Stomach (tissue), 9 donors: Measurements from ENCODE around the gene PRXL2B. TPM values are rescaled to one million over a fixed set of nuclear protein-coding genes. Genes with fewer than 3 reads are reported as not detected.

Experiments
- DNase-seq, 2 donors: peaks; one replicate each; pipeline versions ENCODE4 v3.0.0 to v3.0.0-alpha.2; 2013 to 2019
- H3K27ac ChIP-seq, 5 donors: fragments of 200-600 bp in 4 of 5; sonication (generic) in 4 of 5; one replicate each; pipeline ENCODE4 v1.5.1; 2013 to 2019; ENCODE audit warnings: mild to moderate bottlenecking in 1 of 5, moderate library complexity in 1 of 5
- H3K27me3 ChIP-seq, 3 donors: fragments of 200-600 bp; sonication (generic); one replicate each; pipeline ENCODE4 v1.5.1; 2017 to 2019; ENCODE audit warnings: mixed run types in 1 of 3
- H3K36me3 ChIP-seq, 4 donors: fragments of 200-600 bp; sonication (generic); 1 replicate in 3 of 4; 2 replicates in 1 of 4; pipeline ENCODE4 v1.5.1; 2016 to 2019
- H3K4me1 ChIP-seq, 4 donors: fragments of 200-600 bp; sonication (generic); one replicate each; pipeline ENCODE4 v1.5.1; 2016 to 2019
- H3K4me3 ChIP-seq, 4 donors: fragments of 200-600 bp; sonication (generic) in 3 of 4; one replicate each; pipeline ENCODE4 v1.5.1; 2016 to 2019; ENCODE audit warnings: mild to moderate bottlenecking in 1 of 4
- H3K9me3 ChIP-seq, 4 donors: fragments of 200-600 bp; sonication (generic); one replicate each; pipeline ENCODE4 v1.5.1; 2016 to 2019
- EP300 ChIP-seq: sonication (generic); formaldehyde crosslinking; IDR thresholded peaks from one replicate; pipeline ENCODE4 v1.6.1; 2017; ENCODE audit warnings: antibody characterized with exemption
- POLR2A ChIP-seq, 4 donors: fragments of 450-650 bp; IDR thresholded peaks; one replicate each; pipeline ENCODE4 v1.6.1; 2016; ENCODE audit warnings: antibody characterized with exemption in 4 of 4, control low read depth in 2 of 4, mild to moderate bottlenecking in 1 of 4, moderate library complexity in 1 of 4
- POLR2AphosphoS5 ChIP-seq, 3 donors: sonication (generic); formaldehyde crosslinking; IDR thresholded peaks; one replicate each; pipeline ENCODE4 v1.6.1; 2016; ENCODE audit warnings: antibody characterized with exemption in 3 of 3
- WGBS, 5 donors: extraction: QIAGEN DNeasy Blood & Tissue Kit in 3 of 5; methylation state at CpG; one replicate each; pipeline versions ENCODE4 v1.1.5 to v1.1.7; 2013 to 2018; 5-methylcytosine and 5-hydroxymethylcytosine counted together
- intact Hi-C: fragments of 100-400 bp; cut with DNase I; formaldehyde crosslinking; loops from one replicate; pipeline ENCODE4 v1.15.1; 2023; ENCODE audit warnings: low total_unique reads
- polyA plus RNA-seq, 3 donors: library from polyadenylated mRNA; stranded (reverse); fragments of 200-250 nt; gene quantifications; one replicate each; pipeline ENCODE4 v1.2.3, GENCODE V29; 2013
- total RNA-seq, 5 donors: library from RNA; depleted of rRNA; stranded (reverse); fragments of >200 nt; gene quantifications; one replicate each; pipeline versions ENCODE4 v1.1.0 to v1.2.3, GENCODE V29; 2014 to 2016
- TF ChIP-seq, protein P1 (sequence below), 7 experiments: fragments of 450-650 bp in 4 of 7; fragments of 200-600 bp in 3 of 7; sonication (generic) in 3 of 7; IDR thresholded peaks; one replicate each; pipeline ENCODE4 v1.5.1; 2016 to 2019; ENCODE audit warnings: antibody characterized with exemption in 7 of 7, control low read depth in 2 of 7, mild to moderate bottlenecking in 1 of 7
- donor health status: healthy with polysubstance abuse.
- donor health status: Bipolar disorder and iron deficiency.
- donor health status: healthy.

PRXL2B gene
- total and polyA plus RNA-seq, 8 donors: 8.5 to 668 (median 21.0) TPM

DNA sequence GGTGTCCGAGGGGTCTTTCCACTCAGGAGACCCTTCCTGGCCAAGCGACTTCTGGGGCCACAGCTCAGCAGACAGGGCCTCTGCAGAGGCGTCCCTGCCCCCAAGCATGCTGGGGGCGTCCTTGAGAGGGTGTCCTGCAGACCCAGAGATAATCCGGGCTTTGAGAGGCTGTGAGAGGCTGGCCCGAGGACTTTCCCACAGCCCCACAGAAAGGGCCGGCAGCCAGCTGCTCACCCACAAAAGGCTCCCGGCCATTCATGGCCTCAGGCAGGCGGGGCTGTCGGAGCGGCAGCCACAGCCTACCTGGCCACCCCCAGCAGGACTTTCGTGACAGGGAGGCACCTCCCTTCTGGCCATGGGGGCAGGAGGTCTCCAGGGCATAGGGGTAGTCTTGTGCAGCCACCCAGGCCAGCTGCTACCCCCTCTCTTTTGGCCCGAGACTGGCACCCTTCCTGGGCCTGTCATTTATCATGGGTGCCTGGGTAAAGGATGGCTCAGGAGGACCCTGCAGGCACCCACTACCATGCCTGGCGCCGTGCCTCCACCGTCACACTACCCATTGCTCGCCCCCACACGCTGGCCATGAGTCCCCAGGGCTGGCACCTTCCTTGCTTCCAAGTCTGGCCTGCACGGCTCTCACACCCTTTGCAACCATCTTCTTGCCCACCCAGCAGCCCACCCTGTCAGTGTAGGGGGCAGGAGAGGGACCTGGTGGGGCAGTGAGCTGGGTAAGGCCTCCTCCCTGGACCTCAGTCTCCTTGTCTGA is 41.5 kb upstream of the PRXL2B start:
- TF ChIP-seq, protein P1, sequence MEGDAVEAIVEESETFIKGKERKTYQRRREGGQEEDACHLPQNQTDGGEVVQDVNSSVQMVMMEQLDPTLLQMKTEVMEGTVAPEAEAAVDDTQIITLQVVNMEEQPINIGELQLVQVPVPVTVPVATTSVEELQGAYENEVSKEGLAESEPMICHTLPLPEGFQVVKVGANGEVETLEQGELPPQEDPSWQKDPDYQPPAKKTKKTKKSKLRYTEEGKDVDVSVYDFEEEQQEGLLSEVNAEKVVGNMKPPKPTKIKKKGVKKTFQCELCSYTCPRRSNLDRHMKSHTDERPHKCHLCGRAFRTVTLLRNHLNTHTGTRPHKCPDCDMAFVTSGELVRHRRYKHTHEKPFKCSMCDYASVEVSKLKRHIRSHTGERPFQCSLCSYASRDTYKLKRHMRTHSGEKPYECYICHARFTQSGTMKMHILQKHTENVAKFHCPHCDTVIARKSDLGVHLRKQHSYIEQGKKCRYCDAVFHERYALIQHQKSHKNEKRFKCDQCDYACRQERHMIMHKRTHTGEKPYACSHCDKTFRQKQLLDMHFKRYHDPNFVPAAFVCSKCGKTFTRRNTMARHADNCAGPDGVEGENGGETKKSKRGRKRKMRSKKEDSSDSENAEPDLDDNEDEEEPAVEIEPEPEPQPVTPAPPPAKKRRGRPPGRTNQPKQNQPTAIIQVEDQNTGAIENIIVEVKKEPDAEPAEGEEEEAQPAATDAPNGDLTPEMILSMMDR (IDR thresholded peaks at IDR 0.05): no peak
- TF ChIP-seq POLR2A (IDR thresholded peaks at IDR 0.05): no peak
- TF ChIP-seq POLR2AphosphoS5 (IDR thresholded peaks at IDR 0.05): no peak
- no peak for TF ChIP-seq EP300
- H3K27me3 ChIP-seq: peaks cover 0 to 58% (median 8%) of the 10 kb centered on the region in 3 donors
- H3K9me3 ChIP-seq: no peaks in the 10 kb centered on the region
- H3K4me3 ChIP-seq: peak overlapping the region in 1 of 4 donors; percentile 67
- intact Hi-C loops: loop anchor here (5.0 to 10.0 kb wide), 2 partner anchors 100 to 133 kb away; partner anchors contain the start of gene PEX10
- H3K4me1 ChIP-seq: peaks cover 63 to 83% (median 75%) of the 10 kb centered on the region in 4 donors
- H3K36me3 ChIP-seq: no peaks in the 10 kb centered on the region
- peak in 1 of 2 donors; percentile 36 for DNase-seq
- H3K27ac ChIP-seq: peak overlapping the region; percentile 80 to 98 (median 97)
- WGBS, 5 donors: 35 to 66% (median 45%) methylated on average over 13 to 19 of the region's 19 CpGs

DNA sequence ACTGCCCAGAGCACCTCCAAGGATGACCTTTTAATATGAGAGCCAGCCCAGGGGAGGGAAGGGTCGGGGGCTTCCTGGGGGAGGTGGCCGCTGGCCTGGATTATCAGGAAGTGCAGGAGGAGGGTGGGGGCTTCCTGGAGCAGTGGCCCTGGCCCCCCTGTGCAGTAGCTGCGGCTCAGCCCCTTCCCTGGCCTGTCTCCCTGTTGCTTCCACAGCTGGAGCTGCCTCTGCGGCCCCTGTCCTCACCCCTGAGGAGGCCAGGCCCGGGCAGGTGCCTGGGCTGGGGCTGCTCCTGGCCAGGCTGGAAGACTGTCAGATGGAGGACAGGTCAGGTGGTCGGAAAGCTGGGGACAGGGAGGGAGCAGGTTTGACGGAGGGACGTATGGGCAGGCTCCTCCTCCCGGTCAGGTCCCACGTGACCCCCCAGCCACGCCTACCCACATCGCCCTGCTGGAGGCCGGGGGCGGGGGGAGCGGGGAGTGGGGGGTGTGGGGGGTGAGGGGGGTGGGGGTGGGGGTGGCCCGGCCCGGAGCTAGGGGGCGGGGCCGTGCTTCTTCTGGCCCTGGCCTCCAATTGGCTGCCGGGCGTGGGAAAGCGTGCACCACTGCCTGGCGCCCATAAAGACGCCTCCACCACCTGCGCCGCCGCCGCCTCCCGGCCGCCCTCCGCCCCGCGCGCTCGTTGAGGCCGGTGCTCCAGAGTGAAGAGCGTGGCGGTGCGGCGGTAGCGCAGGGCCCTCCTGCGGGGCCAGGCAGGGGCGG is 40.6 kb upstream of the PRXL2B start:
- Histone ChIP-seq H3K36me3 (no peaks in the 10 kb centered on the region), H3K9me3 (no peaks in the 10 kb centered on the region), H3K4me3 (peak overlapping the region; percentile 52 to 67 (median 54)), H3K4me1 (peaks cover 58 to 83% (median 73%) of the 10 kb centered on the region in 4 donors), H3K27me3 (peaks cover 0 to 49% (median 2%) of the 10 kb centered on the region in 3 donors), H3K27ac (peak overlapping the region; percentile 92 to 98 (median 97))
- intact Hi-C loops: loop anchor here (10.0 kb wide), 1 partner anchor 99 kb away; no protein-coding TSS in a partner anchor
- peak in 2 of 3 donors; percentile 78 to 83 for TF ChIP-seq POLR2AphosphoS5 (IDR thresholded peaks at IDR 0.05)
- no peak for TF ChIP-seq EP300
- WGBS, 5 donors: 2 to 6% (median 4%) methylated on average over 28 to 42 of the region's 43 CpGs
- DNase-seq: peak; percentile 94 to 96

DNA sequence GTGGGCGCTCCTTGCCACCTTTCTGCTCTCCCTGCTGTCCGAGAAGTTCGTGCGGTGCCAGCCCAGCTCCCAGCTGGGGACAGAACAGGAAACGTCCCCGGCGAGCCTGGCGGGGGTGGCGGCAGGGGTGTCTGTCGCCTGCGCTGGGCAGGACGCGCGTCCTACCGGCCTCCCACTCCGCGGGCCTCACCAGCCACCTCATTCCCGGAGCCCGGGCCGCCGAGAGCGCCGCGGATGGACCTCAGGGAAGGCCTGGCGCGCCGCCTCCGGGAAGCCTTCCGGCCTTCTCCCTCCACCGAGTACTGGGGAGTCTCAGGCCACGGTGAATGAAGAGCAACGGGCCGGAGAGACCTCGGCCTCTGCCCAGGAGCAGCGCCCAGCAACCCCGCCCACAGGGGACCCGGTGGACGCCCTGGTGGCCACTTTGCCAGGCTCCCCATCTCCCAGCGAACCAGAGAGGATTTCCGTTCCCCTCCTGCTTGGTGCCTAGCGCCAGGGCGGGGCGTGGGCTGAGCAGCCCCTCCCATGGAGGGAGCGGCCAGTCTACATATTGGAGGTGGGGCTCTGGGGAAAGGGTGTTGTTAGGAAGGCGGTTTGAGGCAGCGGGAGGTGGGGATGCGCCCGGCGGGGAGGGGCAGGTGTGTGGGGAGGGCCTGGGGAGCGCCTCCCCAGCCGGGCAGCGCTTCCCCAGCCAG is 39.9 kb upstream of the PRXL2B start:
- peak; percentile 89 to 96 for DNase-seq
- Histone ChIP-seq H3K36me3 (no peaks in the 10 kb centered on the region), H3K9me3 (no peaks in the 10 kb centered on the region), H3K27me3 (peaks cover 0 to 42% (median 0%) of the 10 kb centered on the region in 3 donors), H3K4me3 (peak overlapping the region; percentile 52 to 67 (median 54)), H3K4me1 (peaks cover 57 to 78% (median 69%) of the 10 kb centered on the region in 4 donors), H3K27ac (peak overlapping the region; percentile 92 to 98 (median 97))
- TF ChIP-seq, protein P1 (IDR thresholded peaks at IDR 0.05): peak in 2 of 7 experiments; percentile 6 to 25
- TF ChIP-seq POLR2A (IDR thresholded peaks at IDR 0.05) (no peak), EP300 (no peak), POLR2AphosphoS5 (IDR thresholded peaks at IDR 0.05) (peak; percentile 56 to 88 (median 83))
- 0 to 1% (median 1%) methylated on average over 18 to 52 of the region's 52 CpGs for WGBS, 5 donors
- intact Hi-C loops: loop anchor here (10.0 kb wide), 1 partner anchor 98 kb away; no protein-coding TSS in a partner anchor

DNA sequence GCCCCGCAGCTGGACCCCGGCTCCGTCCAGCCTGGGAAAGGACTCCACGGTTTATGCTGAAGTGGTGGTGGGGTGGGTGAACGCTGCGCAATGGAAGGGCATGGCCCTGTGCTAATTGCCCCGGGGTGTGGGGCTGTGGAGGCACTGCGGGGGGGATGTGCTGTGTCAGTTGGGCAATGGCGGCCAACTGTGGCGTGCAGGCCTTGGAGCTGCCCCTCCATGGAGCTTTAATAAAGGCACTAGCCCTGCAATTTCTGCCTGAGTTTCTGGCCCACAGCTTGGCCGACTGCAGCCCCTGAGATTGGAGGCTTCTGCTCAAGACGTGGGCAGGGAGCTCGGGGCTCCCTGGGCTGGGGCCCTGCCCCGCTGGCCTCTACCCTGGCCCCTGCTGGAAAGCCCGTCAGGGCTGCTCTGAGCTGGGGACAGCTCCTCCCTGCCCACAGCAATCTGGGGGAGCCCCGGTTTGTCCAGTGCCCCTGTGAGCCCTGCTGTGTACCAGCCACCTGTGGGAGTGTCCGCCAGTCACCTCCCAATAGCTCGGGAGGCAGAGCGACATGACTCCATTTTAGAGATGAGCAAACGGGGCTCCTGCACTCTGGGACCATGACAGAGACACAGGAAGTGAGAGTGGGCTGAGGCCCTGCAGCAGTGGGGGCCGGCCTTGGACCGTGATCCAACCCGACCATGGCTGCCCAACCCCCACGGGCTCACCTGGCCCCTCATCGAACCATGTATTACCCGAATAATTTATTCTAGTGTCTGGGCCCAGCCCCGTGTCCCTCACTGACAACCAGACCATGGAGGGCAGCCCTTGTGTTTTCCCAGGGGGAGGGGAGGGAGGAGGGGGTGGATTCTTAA is 39.1 kb upstream of the PRXL2B start:
- DNase-seq: no peak
- H3K4me3 ChIP-seq: peak overlapping the region; percentile 52 to 67 (median 54)
- intact Hi-C loops: loop anchor here (10.0 kb wide), 1 partner anchor 97 kb away; no protein-coding TSS in a partner anchor
- H3K36me3 ChIP-seq: no peaks in the 10 kb centered on the region
- 6 to 11% (median 9%) methylated on average over 16 to 27 of the region's 27 CpGs for WGBS, 5 donors
- peak overlapping the region; percentile 92 to 98 (median 97) for H3K27ac ChIP-seq
- no peaks in the 10 kb centered on the region for H3K9me3 ChIP-seq
- TF ChIP-seq POLR2AphosphoS5 (IDR thresholded peaks at IDR 0.05) (no peak), EP300 (no peak), POLR2A (IDR thresholded peaks at IDR 0.05) (no peak)
- TF ChIP-seq, protein P1 (IDR thresholded peaks at IDR 0.05): no peak
- H3K27me3 ChIP-seq: peaks cover 0 to 34% (median 0%) of the 10 kb centered on the region in 3 donors
- H3K4me1 ChIP-seq: peaks cover 57 to 75% (median 67%) of the 10 kb centered on the region in 4 donors
